NT2/D1 (cell line): ENCODE measurements around the gene CBLB.

ENCODE experiments used
- SUZ12 ChIP-seq: IDR thresholded peaks from 2 replicates; pipeline ENCODE4 v1.6.1; 2011; ENCODE audit not compliant: insufficient read length, insufficient read depth; ENCODE audit errors: extremely low read depth
- YY1 ChIP-seq: IDR thresholded peaks from 2 replicates; pipeline ENCODE4 v1.6.1; 2011; ENCODE audit not compliant: insufficient read length, insufficient read depth

DNA sequence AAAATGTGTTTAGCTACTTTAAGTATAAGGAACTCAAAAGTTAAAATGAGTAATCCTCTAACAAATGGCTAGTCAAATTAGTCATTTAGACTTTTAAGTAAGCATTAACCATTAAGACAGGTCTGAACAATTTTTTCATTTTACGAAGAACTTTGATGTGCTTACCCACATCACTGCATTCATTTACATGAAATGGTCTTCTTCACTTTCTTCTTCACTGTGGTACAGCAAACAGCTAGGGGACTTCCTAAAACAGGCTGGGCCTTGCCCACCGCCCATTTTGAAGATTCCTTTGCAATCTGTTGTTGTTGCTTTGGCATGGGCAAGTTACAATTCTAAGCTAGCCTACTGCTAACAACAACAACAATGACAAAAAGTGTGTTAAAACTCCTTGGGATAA lies 67.4 kb downstream of the CBLB start:
- TF ChIP-seq YY1 (no peak), SUZ12 (no peak)
